B cell (primary cell): ENCODE results near the gene CENPP. TPM values are rescaled to one million over a fixed set of nuclear protein-coding genes. Genes with fewer than 3 reads are reported as not detected.

Experiments used
- ATAC-seq: fragments of 200-7000 bp; cut with Tn5 transposase; one replicate; pipeline ENCODE4 v1.10.0; 2021; ENCODE audit warnings: low read depth, mild to moderate bottlenecking, moderate number of reproducible peaks, moderate library complexity
- CTCF ChIA-PET: fragments of 350-600 bp; sonication (Branson Sonifier 250); formaldehyde crosslinking; loops from one replicate; lab custom pipeline; 2021; ENCODE audit warnings: antibody characterized with exemption, inconsistent platforms; lab: Charles Lee
- POLR2A ChIA-PET: fragments of 350-600 bp; sonication (Branson Sonifier 250); formaldehyde crosslinking; loops from one replicate; lab custom pipeline; 2021; ENCODE audit warnings: antibody characterized with exemption; lab: Charles Lee
- DNase-seq: peaks from one replicate; pipeline ENCODE4 v3.0.0; 2013
- H2AFZ ChIP-seq: 2 replicates; pipeline ENCODE4 v1.6.1; 2012; ENCODE audit warnings: mild to moderate bottlenecking, low read depth, low read length; ENCODE audit not compliant: insufficient read depth, poor library complexity, severe bottlenecking
- H3K27ac ChIP-seq, 2 donors: 1 replicate in 1 of 2; 2 replicates in 1 of 2; pipeline ENCODE4 v1.5.1; 2012 to 2013; ENCODE audit warnings: low read length in 2 of 2, mild to moderate bottlenecking in 2 of 2, moderate library complexity in 1 of 2
- H3K27me3 ChIP-seq, 4 experiments: fragments of 200-600 bp in 1 of 4; sonication (generic) in 1 of 4; replicated peaks in 1 of 4; 1 replicate in 2 of 4; 2 replicates in 2 of 4; pipeline versions ENCODE4 v1.6.1 to v1.7.0; 2013 to 2016; ENCODE audit warnings: low read length in 3 of 4, mild to moderate bottlenecking in 2 of 4, mixed read lengths in 1 of 4, moderate library complexity in 1 of 4; ENCODE audit not compliant: insufficient read depth in 4 of 4, control insufficient read depth in 3 of 4; ENCODE audit errors: control extremely low read depth in 1 of 4
- H3K36me3 ChIP-seq, 2 experiments: replicated peaks in 1 of 2; 1 replicate in 1 of 2; 2 replicates in 1 of 2; pipeline versions ENCODE4 v1.6.1 to v1.7.1; 2013; ENCODE audit warnings: low read length in 1 of 2; ENCODE audit not compliant: insufficient read depth in 2 of 2, control insufficient read depth in 1 of 2; ENCODE audit errors: control extremely low read depth in 1 of 2, extremely low read depth in 1 of 2
- H3K4me1 ChIP-seq, 2 donors: fragments of 200-600 bp in 1 of 2; sonication (generic) in 1 of 2; 1 replicate in 1 of 2; 2 replicates in 1 of 2; pipeline versions ENCODE4 v1.5.1 to v1.6.1; 2013 to 2017; ENCODE audit warnings: low read length in 2 of 2; ENCODE audit not compliant: control insufficient read depth in 2 of 2, insufficient read depth in 2 of 2
- H3K4me2 ChIP-seq: replicated peaks from 2 replicates; pipeline ENCODE3; 2012; ENCODE audit warnings: mild to moderate bottlenecking, low read depth, low read length; ENCODE audit not compliant: poor library complexity, severe bottlenecking
- H3K4me3 ChIP-seq, 5 experiments: fragments of 200-600 bp in 1 of 5; sonication (generic) in 1 of 5; 1 replicate in 3 of 5; 2 replicates in 2 of 5; pipeline versions ENCODE4 v1.5.1 to v1.7.0; 2011 to 2016; ENCODE audit warnings: low read length in 4 of 5, mild to moderate bottlenecking in 4 of 5, low read depth in 2 of 5, control low read depth in 1 of 5, moderate library complexity in 1 of 5; ENCODE audit not compliant: insufficient read depth in 1 of 5; ENCODE audit errors: control extremely low read depth in 1 of 5, extremely low read depth in 1 of 5
- H3K79me2 ChIP-seq: fragments of 200-600 bp; sonication (generic); one replicate; pipeline ENCODE4 v1.6.0; 2016; ENCODE audit warnings: low read length; ENCODE audit not compliant: control insufficient read depth, insufficient read depth
- H3K9ac ChIP-seq: fragments of 200-600 bp; sonication (generic); 2 replicates; pipeline ENCODE4 v1.6.1; 2017; ENCODE audit warnings: mild to moderate bottlenecking, low read length, moderate library complexity
- H3K9me3 ChIP-seq, 3 donors: one replicate each; pipeline versions ENCODE4 v1.6.1 to v1.7.1; 2013; ENCODE audit warnings: low read length in 2 of 3; ENCODE audit not compliant: control insufficient read depth in 2 of 3, insufficient read depth in 1 of 3; ENCODE audit errors: control extremely low read depth in 1 of 3
- H4K20me1 ChIP-seq: 2 replicates; pipeline ENCODE4 v1.6.0; 2012; ENCODE audit warnings: mild to moderate bottlenecking, low read length; ENCODE audit not compliant: insufficient read depth, control insufficient read depth, poor library complexity, severe bottlenecking
- H3K27ac Mint-ChIP-seq: one replicate; pipeline ENCODE4 v1.8.0; 2021; ENCODE audit warnings: mixed read lengths
- H3K27me3 Mint-ChIP-seq: one replicate; pipeline ENCODE4 v1.8.0; 2021; ENCODE audit warnings: mixed read lengths
- H3K4me1 Mint-ChIP-seq: one replicate; pipeline ENCODE4 v1.8.0; 2021; ENCODE audit warnings: mixed read lengths
- H3K4me3 Mint-ChIP-seq: one replicate; pipeline ENCODE4 v1.8.0; 2021; ENCODE audit warnings: mixed read lengths
- H3K9me3 Mint-ChIP-seq: one replicate; pipeline ENCODE4 v1.8.0; 2022; ENCODE audit warnings: mixed read lengths; ENCODE audit not compliant: insufficient read depth
- CTCF ChIP-seq: fragments of 200-600 bp; IDR thresholded peaks from one replicate; pipeline ENCODE4 v1.8.0; 2022; ENCODE audit warnings: antibody characterized with exemption, mild to moderate bottlenecking
- EZH2 ChIP-seq: IDR thresholded peaks from 2 replicates; pipeline ENCODE4 v1.6.1; 2012; ENCODE audit warnings: borderline replicate concordance, low read depth, mild to moderate bottlenecking, moderate library complexity, low read length; ENCODE audit not compliant: insufficient read depth, poor library complexity, severe bottlenecking
- WGBS: methylation state at CpG from one replicate; pipeline ENCODE4 v1.1.5; 2013; ENCODE audit warnings: missing lambda C conversion rate; ENCODE audit not compliant: insufficient coverage; 5-methylcytosine and 5-hydroxymethylcytosine counted together
- intact Hi-C: fragments of 100-400 bp; cut with micrococcal nuclease; formaldehyde crosslinking; loops from one replicate; pipeline ENCODE4 v1.10.0; 2022
- polyA plus RNA-seq: library from polyadenylated mRNA; depleted of rRNA; stranded (reverse); fragments of >200 nt; gene quantifications from 2 replicates; pipeline ENCODE4 v1.2.3, GENCODE V29; 2012
- total RNA-seq, 2 donors: library from RNA; stranded (reverse); fragments of 120-200 nt in 1 of 2; gene quantifications; 1 replicate in 1 of 2; 2 replicates in 1 of 2; pipeline versions ENCODE4 v1.2.3 to v1.2.4, GENCODE V29; 2013 to 2022

Gene CENPP
- total and polyA plus RNA-seq, 2 donors (not counting 1 experiment from before 2014, with no cell fraction given), result 1.4 to 6.2 TPM

GRCh38 chr9:92524881-92525280, 199.1 kb downstream of the CENPP start:
- ATAC-seq, result no peak
- H3K9ac ChIP-seq, result no peak overlapping the region
- H3K4me2 ChIP-seq, result no peak overlapping the region
- H3K27ac ChIP-seq, result no peak overlapping the region
- no peak overlapping the region for H2AFZ ChIP-seq
- intact Hi-C loops, result no loop called here
- no peaks in the 10 kb centered on the region for H4K20me1 ChIP-seq
- CTCF ChIA-PET, result interaction anchor here (0.6 kb wide), 1 partner anchor 37 kb away, joined by 3 read pairs; no protein-coding TSS in a partner anchor
- no peaks in the 10 kb centered on the region for H3K36me3 ChIP-seq
- H3K27me3 ChIP-seq, result no peaks in the 10 kb centered on the region
- Mint-ChIP-seq H3K27me3 (no peaks in the 10 kb centered on the region), H3K4me1 (no peaks in the 10 kb centered on the region), H3K9me3 (no peaks in the 10 kb centered on the region), H3K27ac (no peak overlapping the region), H3K4me3 (no peak overlapping the region)
- no CpG with 5 or more reads among the region's 1 CpG for WGBS
- H3K9me3 ChIP-seq, result no peaks in the 10 kb centered on the region
- DNase-seq, result no peak
- H3K4me3 ChIP-seq, result no peak overlapping the region
- POLR2A ChIA-PET, result no interaction called here
- no peaks in the 10 kb centered on the region for H3K79me2 ChIP-seq
- no peaks in the 10 kb centered on the region for H3K4me1 ChIP-seq
- TF ChIP-seq CTCF (no peak), EZH2 (no peak)

GRCh38 chr9:92525306-92525705, 199.6 kb downstream of the CENPP start:
- H3K9me3 Mint-ChIP-seq, result no peaks in the 10 kb centered on the region
- CTCF ChIA-PET, result no interaction called here

More at GRCh38 chr9:92525306-92525705, 199.6 kb downstream of the CENPP start:
- no peak for DNase-seq
- H3K27ac Mint-ChIP-seq, result no peak overlapping the region
- POLR2A ChIA-PET, result no interaction called here
- Histone ChIP-seq H3K4me2 (no peak overlapping the region), H2AFZ (no peak overlapping the region), H3K4me3 (no peak overlapping the region), H3K4me1 (no peaks in the 10 kb centered on the region), H3K27ac (no peak overlapping the region), H3K27me3 (no peaks in the 10 kb centered on the region), H3K36me3 (no peaks in the 10 kb centered on the region), H3K9ac (no peak overlapping the region), H3K9me3 (no peaks in the 10 kb centered on the region), H4K20me1 (no peaks in the 10 kb centered on the region), H3K79me2 (no peaks in the 10 kb centered on the region)
- no peaks in the 10 kb centered on the region for H3K4me1 Mint-ChIP-seq
- H3K27me3 Mint-ChIP-seq, result no peaks in the 10 kb centered on the region
- WGBS, result no CpG with 5 or more reads among the region's 5 CpGs
- no peak for TF ChIP-seq EZH2
- no peak for TF ChIP-seq CTCF
- intact Hi-C loops, result no loop called here
- ATAC-seq, result no peak
- H3K4me3 Mint-ChIP-seq, result no peak overlapping the region
